NT2/D1 (cell line): Measurements from ENCODE around the gene BCL2A1.

Source experiments
- SUZ12 ChIP-seq: IDR thresholded peaks from 2 replicates; pipeline ENCODE4 v1.6.1; 2011; ENCODE audit not compliant: insufficient read length, insufficient read depth; ENCODE audit errors: extremely low read depth
- YY1 ChIP-seq: IDR thresholded peaks from 2 replicates; pipeline ENCODE4 v1.6.1; 2011; ENCODE audit not compliant: insufficient read length, insufficient read depth
- ZNF274 ChIP-seq: IDR thresholded peaks from 2 replicates; pipeline ENCODE4 v1.6.1; 2011; ENCODE audit warnings: mild to moderate bottlenecking, low read depth, low read length

GRCh38 chr15:79957741-79958140 lies 13.3 kb downstream of the BCL2A1 start:
- no peak for TF ChIP-seq YY1
- no peak for TF ChIP-seq ZNF274
- no peak for TF ChIP-seq SUZ12
